Measurements from ENCODE around the gene NELFA. TPM values are rescaled to one million over a fixed set of nuclear protein-coding genes. Genes with fewer than 3 reads are reported as not detected.
A peak's percentile ranks its signal among the peaks of the same experiment; 100 is the strongest.

Gene NELFA
- total RNA-seq (2014; rRNA removed; shearing (Covaris generic); ENCODE audit: low replicate concordance) = 34.3 and 34.5 TPM in 2 replicates

DNA sequence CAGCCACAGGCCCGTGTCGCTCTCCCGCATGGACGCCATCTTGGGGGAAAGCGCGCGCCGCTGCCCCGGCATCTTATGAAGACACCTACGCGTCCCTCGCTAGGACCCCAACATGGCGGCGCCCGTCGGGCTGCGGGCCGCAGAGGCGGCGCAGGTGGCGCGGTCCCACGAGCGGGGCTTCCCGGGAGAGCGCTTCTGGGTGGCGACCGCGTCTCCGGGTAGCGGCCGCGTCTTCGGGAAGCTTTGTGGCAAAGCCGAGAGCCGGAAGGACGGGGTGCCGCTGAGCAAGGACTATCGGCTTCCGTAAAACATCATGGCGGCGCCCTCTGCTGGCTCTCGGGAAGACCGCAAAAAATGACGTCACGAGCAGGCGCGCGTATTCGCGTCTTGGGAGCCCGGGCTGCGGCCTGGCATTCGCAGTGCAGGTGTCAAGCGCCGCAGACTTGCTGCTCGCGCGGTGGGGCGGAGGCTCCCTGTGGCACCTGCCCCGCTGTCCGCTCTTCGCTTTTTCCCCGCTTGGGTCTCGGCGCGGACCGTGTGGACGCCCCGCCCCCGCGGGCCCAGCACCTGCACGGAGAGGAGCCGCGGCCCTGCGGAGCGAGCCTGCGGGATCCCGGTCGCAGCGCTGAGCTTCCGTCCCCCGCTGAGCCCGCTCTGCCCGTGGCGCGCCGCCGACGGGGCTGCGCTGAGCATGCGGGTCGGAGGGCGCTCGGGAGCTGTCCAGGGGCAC is at the start of gene NELFA:
TSS of gene NELFA (minus strand) at position 54 of the 730 bp plus-strand sequence. CDS start at position 39, 15 bp downstream.
- DNase-seq (ENCODE audit: low read depth) = peak; percentile 95
- in situ Hi-C loops (cut with HindIII; ENCODE audit: low pct_unique_long_range_greater_than_20kb, low sequenced_read_pairs) = no loop called here

DNA sequence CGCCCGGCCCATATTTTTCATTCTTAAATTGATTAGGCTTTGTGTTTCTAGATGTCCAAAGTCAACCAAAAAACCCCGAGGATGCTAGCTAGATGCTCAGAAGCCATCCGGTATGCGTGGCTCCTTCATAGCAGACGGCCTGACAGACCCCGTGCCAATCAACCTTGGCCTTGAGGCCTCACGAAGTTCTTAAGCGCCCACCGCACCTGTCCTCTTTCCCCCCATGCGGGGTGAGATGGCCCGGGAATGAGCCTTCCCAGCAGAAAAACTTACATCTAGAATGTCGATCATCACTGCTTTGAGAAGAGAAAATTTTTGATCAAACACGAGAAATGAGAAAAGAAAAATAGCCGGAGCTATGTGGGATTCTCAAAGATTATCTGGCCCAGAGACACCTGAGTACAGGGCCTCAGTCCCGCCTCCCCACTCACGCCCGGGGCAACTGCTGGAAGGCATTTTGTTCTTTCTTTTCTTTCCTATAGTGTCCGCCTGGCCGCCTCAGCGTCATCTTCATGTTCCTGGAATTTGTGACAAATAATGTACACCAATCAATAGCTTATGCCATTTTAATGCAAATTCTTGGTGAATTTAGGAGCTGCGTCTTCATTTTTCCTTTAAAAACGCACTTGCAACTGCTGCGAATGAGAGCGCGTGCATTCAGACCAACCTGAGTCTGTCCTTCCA is 48.8 kb upstream of the NELFA start:
- in situ Hi-C loops (cut with HindIII; ENCODE audit: low pct_unique_long_range_greater_than_20kb, low sequenced_read_pairs) = no loop called here
- DNase-seq (ENCODE audit: low read depth) = no peak

DNA sequence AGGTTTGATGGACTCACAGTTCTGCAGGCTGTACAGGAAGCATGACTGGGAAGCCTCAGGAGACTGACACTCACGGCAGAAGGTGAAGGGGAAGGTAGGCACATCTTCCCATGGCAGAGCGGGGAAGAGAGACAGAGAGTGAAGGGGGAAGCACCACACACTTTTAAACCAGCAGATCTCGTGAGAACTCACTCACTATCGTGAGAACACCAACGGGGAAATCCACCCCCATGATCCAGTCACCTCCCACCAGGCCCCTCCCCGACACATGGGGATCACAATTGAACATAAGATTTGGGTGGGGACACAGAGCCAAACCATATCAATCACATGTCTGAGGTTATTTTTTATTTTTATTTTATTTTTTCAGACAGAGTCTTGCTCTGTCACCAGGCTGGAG is 45.4 kb upstream of the NELFA start:
- no peak for DNase-seq (ENCODE audit: low read depth)
- in situ Hi-C loops (cut with HindIII; ENCODE audit: low pct_unique_long_range_greater_than_20kb, low sequenced_read_pairs) = no loop called here

DNA sequence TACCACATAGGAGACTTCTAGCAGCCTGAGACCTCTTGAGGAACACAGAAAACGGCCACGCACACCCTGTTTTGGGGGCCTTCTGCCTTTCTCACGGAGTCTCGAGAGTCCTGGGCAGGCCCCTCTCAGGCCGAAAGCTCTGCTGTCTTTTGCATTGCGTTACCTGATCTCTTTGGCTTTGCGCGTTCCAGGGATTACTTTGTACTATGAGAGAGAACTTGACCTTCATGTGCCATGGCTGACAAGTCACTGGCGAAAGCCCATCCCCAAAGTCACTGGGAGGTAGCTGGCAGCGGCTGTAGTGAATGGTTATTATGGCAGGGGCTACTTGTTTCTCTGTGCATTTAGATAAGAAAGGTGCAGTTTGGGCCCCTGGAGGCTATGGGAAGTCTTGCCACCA is 42.3 kb upstream of the NELFA start:
- in situ Hi-C loops (cut with HindIII; ENCODE audit: low pct_unique_long_range_greater_than_20kb, low sequenced_read_pairs) = no loop called here
- no peak for DNase-seq (ENCODE audit: low read depth)

DNA sequence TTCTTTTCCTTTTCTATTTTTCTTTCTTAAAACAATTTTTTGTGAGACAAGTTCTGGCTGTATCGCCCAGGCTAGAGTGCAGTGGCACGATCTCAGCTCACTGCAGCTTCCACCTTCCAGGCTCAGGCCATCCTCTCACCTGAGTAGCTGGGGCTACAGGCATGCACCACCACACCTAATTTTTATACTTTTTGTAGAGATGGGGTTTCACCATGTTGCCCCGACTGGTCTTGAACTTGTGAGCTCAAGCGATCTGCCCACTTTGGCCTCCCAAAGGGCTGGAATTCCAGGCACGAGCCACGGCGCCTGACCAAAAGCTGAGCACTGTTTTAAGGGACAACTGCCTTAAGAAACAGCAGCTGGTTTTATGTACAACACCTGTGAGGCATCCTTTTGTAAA is 41.0 kb upstream of the NELFA start:
- in situ Hi-C loops (cut with HindIII; ENCODE audit: low pct_unique_long_range_greater_than_20kb, low sequenced_read_pairs) = no loop called here
- no peak for DNase-seq (ENCODE audit: low read depth)

DNA sequence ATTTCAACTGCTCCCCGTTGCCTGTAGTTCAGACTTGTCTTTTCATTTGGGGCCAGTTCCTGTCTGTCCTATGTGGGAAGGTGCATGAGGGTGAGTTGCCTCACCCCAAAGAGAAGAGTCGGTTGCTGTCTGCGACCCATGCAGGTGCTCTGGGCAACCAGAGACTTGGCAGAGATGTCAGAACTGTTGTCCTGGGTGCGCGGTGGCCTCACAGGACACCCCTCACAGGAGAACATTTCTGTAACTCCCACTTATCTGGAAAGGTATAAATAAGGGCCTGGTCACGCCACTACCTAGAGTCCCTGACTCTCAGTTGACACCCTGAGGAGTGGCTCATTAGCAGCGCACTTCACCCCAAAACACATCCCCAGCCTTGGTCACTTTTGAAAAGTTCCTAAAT is 40.6 kb upstream of the NELFA start:
- in situ Hi-C loops (cut with HindIII; ENCODE audit: low pct_unique_long_range_greater_than_20kb, low sequenced_read_pairs) = no loop called here
- no peak for DNase-seq (ENCODE audit: low read depth)

DNA sequence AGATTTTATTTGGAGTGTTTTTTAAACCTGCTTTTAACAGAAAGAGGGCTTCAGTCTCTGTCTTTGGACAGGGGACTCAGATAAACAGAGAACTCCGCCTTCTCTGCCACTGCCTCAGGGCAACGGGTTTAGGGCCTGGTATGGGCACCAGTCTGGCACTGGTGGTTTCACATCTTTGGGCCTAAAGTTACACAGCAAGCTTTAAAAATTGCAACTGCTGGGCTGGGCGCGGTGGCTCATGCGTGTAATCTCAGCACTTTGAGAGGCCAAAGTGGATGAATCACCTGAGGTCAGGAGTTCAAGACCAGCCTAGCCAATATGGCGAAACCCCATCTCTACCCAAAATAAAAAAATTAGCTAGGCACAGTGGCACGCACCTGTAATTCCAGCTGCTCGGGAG is 40.1 kb upstream of the NELFA start:
- in situ Hi-C loops (cut with HindIII; ENCODE audit: low pct_unique_long_range_greater_than_20kb, low sequenced_read_pairs) = no loop called here
- DNase-seq (ENCODE audit: low read depth) = peak; percentile 10

DNA sequence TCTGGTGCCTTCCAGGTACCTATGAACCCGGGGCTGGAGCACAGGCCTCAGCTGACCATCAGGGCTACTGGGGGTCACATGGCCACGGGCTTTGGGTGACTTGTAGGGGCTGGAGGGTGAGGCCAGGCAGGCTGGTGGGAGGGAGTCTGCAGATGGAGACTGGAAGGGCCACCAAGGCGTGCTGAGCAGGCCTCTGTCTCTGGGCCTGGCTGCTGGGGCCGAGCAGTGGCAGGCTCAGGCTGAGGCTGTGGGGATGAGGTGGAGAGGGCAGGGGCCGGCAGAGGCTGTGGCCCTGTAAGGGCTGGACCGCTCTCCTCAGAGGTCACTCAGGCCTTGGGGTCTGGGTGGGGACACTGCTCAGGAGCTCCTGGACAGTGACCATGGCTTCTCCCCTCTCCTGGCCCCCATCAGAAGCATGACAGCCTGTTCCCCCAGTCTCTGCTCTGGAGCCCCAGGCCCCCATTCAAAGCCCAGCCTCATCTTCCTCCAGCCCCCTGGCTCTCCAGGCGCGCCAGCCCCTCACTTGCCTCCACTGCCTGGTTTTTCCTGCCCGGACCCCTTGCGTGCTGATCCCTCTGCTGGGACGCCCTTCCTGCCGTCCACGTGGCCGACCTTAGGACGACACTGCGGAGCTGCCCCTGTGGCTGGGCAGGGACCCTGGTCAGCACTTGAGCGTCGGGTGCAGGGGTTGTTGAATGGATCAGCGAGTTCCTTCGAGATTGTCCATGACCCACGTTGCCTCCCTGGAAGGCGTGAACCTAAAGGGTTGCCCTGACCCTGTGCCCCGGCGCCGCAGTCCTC is 39.2 kb upstream of the NELFA start:
- DNase-seq (ENCODE audit: low read depth) = no peak
- in situ Hi-C loops (cut with HindIII; ENCODE audit: low pct_unique_long_range_greater_than_20kb, low sequenced_read_pairs) = no loop called here

DNA sequence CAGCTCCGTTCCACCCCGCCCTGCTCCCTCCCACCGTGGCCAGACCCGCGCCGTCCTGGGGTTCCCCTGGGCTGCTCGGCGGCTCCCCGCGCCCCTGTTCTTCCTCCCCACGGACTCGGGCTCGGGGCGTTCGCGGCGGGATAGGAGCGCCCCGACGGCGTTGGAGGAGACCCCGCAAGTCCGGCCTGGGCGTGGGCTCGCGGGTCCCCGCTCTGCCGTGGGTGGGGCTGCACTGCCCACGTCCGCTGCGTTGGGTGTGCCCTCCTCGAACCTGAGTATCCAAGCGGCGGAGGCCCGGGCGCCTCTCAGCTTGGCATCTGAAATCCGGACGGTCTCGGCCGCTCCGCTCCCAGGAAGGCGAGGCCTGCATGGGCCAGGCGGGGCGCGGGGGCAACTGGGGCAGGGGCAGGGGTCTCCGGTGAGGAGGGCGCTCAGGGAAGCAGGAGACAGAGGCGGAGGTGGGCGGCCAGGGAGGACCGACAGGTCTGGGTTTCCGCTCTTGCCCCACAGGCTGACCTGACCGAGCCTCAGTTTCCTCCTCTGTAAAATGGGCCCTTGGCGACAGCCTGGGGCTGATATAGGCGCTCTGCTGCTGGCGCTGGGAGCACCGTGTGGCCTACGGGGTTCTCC is 38.4 kb upstream of the NELFA start:
- no peak for DNase-seq (ENCODE audit: low read depth)
- in situ Hi-C loops (cut with HindIII; ENCODE audit: low pct_unique_long_range_greater_than_20kb, low sequenced_read_pairs) = no loop called here

DNA sequence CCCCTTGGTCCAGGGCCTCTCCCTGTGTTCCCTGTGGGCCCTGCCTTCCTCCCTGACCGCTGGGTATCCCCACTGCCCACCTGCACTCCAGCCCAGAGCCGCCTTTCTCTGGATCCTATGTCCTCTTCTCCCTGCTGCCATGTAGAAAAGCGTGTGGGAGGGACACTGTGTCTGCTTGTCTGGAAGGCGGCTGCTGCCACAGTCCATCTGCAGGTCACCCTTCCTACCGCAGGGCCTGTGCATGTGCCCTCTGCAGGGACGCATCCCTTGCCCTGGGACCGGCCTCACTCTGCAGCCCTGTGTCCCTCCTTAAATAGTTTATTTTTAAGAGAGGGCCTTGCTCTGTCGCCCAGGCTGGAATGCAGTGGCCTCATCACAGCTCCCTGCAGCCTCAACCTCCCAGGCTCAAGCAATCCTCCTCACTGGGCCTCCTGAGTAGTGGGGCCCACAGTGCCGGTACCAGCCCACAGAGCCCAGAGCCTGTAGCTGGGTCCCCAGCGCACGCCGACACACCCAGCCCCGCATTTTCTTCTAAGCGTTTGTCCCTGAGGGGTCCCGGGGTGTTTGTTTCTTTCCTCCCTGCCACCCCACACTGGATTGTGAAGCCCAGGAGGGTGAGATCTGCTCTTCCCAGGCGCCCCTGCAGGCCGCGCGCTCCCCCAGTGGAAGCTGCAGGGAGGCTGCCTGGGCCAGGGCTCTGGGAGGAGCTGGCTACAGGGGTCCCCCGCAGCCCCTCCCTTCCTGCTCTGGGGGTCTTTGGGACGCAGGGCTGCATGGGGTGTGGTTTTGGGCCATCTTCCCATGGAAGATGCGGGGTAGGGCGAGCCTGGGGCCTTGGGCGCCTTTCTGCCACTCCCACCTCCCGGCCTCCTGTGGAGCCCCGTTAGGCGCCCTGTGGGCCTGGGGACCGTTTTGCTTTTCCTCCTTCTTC is 37.5 kb upstream of the NELFA start:
- in situ Hi-C loops (cut with HindIII; ENCODE audit: low pct_unique_long_range_greater_than_20kb, low sequenced_read_pairs) = no loop called here
- no peak for DNase-seq (ENCODE audit: low read depth)

DNA sequence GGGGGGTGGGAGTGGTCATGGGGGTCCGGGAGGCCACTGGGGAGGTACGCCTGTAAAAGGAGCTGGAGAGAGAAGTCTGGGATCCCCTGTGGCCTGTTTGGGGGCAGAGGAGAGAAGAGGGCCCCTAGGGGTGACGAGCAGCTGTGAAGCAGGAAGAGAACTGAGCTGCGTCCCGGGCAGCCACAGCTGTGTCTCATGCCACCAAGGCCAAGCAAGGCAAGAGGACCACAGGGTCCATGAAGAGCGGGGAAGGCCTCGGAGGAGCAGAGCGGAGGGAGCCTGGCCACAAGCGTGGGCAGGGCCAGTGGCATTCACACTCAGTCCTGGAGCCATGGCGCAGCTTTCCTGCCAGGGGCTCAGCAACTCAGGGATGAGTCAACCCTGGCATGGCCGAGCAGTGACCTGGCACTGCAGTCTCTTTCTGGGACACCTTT is 36.8 kb upstream of the NELFA start:
- peak; percentile 12 for DNase-seq (ENCODE audit: low read depth)
- in situ Hi-C loops (cut with HindIII; ENCODE audit: low pct_unique_long_range_greater_than_20kb, low sequenced_read_pairs) = no loop called here

DNA sequence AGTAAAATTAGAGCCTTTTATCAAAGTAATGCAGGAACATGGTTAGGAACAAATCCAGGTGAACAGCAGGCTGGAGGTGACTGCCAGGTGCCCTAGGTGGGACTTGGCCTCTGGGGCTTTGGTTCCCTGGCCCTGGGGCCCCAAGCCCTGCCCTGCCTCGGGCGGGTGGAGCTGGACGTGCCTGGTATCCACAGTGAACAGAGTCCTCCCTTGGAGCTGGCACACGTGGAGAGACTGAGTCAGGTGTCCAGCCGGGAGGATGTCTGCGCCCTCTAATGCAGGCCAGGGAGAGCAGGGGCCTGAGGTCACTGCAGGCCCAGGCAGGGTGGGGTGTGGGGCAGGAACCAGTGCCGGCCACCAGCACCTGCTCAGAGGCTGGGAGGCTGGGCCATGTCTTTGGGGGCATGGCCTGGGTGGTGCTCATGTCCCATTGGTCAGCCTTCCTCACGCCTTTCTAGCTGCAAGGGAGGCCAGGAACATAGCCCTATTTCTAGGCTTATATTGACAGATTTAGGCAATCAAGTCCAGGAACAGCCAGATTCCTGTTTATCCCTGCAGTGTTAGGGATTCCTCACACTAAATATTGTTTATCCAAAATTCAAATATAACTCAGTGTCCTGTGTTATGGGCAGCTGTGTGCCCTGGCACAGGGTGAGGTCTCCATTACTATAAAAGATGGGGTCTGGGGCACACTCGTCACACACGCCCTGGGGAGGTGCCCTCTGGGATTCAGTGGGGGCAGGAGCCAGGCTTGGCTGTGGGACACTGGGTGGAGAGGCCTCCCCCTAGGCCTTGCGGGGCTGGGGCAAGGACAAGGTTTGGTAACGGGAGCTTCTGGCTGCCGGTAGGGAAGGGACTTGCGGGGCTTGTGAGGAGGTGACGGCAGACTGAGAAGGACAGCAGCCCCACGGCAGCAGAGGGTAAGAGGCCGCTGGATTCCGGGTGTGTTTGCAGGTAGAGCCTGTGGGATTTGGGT is 36.1 kb upstream of the NELFA start:
- in situ Hi-C loops (cut with HindIII; ENCODE audit: low pct_unique_long_range_greater_than_20kb, low sequenced_read_pairs) = no loop called here
- DNase-seq (ENCODE audit: low read depth) = no peak

DNA sequence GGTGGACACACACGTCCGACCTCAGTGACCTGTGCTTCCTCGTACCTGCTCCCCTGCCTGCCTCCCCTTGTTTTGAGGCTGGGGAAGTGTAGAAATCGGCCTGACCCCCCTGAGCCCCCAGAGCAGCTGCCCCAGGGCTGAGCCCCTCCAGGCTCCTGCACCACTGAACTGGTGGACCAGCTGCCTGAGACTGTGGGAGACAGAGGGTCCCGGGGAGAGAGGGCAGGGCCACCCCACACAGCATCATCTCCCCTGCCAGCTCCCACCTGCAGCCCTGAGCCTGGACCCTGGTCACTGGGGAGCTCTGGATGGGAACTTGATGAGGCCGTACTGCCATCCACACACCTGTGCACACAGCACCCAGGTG is 35.3 kb upstream of the NELFA start:
- DNase-seq (ENCODE audit: low read depth) = no peak
- in situ Hi-C loops (cut with HindIII; ENCODE audit: low pct_unique_long_range_greater_than_20kb, low sequenced_read_pairs) = no loop called here

DNA sequence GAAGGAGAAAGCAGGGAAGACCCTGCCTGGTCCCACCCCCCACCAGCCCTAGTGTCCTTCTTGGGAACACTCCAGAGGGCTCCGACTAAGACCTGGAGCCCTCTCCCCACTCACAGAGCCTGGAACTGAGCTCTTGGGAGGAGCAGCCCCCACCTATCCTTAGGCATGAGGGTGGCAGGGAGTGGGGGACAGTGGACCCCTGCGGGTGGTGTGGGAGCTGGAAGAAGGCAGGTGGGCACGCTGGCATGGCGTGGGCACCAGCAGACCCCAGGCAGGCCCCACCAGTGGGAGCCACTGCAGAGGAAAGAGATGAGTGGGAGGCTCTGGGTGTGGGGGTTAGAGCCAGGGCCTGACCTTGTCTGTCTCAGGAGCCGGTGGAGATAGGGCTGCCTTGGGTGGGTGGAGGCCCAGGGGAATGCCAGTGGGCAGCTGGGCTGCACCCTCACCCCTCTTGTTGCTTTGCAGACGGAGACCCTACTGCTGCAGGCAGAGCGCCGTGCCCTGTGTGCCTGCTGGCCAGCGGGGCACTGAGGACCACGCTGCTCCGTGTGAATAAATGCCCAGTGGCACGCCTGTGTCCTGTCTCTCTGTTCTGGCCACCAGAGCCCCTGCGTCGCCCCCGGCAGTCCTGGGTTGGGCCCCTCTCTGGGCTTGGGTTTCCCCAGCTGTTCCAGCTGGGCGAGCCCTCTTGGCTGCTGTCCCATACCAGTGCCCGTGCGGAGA is 34.8 kb upstream of the NELFA start:
- in situ Hi-C loops (cut with HindIII; ENCODE audit: low pct_unique_long_range_greater_than_20kb, low sequenced_read_pairs) = no loop called here
- no peak for DNase-seq (ENCODE audit: low read depth)

DNA sequence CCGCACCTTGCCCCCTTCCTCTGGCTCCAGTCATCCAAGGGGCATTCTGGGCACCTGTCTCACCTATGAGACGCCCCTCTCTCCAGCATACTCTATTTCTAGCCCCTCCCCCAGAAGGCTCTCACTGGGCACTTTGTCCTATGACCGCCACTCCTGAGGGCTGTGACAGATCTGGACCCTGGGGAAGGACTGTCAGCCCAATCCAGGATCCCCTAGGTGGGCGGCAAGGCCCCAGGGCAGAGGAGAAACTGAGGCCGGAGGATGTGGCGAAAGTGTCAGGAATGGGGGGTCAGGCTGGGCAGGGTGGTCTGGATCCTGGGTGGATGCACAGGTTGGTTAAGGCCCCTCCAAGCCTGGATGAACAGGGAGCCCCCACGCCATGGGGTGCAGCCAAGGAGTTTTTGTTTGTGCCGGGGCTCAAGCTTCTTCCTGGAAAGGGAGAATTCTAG is 34.2 kb upstream of the NELFA start:
- in situ Hi-C loops (cut with HindIII; ENCODE audit: low pct_unique_long_range_greater_than_20kb, low sequenced_read_pairs) = no loop called here
- no peak for DNase-seq (ENCODE audit: low read depth)
